K562 (cell line): ENCODE measurements around the gene GALNT15. TPM values are rescaled to one million over a fixed set of nuclear protein-coding genes. Genes with fewer than 3 reads are reported as not detected.

ENCODE experiments used
- NR2F6 ChIP-seq: fragments of 450-650 bp; formaldehyde crosslinking; IDR thresholded peaks from 2 replicates; pipeline ENCODE4 v1.4.0; 2020; ENCODE audit warnings: mild to moderate bottlenecking
- PCBP2 ChIP-seq: fragments of 200-400 bp; formaldehyde crosslinking; IDR thresholded peaks from 2 replicates; pipeline ENCODE4 v1.6.1; 2018; ENCODE audit warnings: low read length, low read depth, mild to moderate bottlenecking, moderate library complexity; ENCODE audit not compliant: poor library complexity, severe bottlenecking
- RBM14 ChIP-seq: fragments of 200-400 bp; formaldehyde crosslinking; IDR thresholded peaks from 2 replicates; pipeline ENCODE4 v1.6.1; 2018; ENCODE audit warnings: low read depth, mild to moderate bottlenecking, low read length, moderate library complexity, borderline replicate concordance; ENCODE audit not compliant: insufficient read depth
- STAT5A ChIP-seq: IDR thresholded peaks from 2 replicates; pipeline ENCODE4 v1.6.1; 2012; ENCODE audit warnings: low read length, inconsistent platforms, borderline replicate concordance
- XRCC3 ChIP-seq: fragments of 450-650 bp; IDR thresholded peaks from 2 replicates; pipeline ENCODE4 v1.6.1; 2017; ENCODE audit warnings: mild to moderate bottlenecking, moderate library complexity
- ZBTB40 ChIP-seq, 2 experiments: fragments of 450-650 bp in 1 of 2; sonication (generic) in 1 of 2; formaldehyde crosslinking in 1 of 2; IDR thresholded peaks; 2 replicates each; pipeline versions ENCODE4 v1.7.1 to v1.9.0; 2016 to 2022; ENCODE audit warnings: inconsistent platforms in 1 of 2, mild to moderate bottlenecking in 1 of 2, missing genetic modification reagents in 1 of 2
- ZNF41 ChIP-seq: fragments of 250-450 bp; sonication (Bioruptor Pico); conservative IDR thresholded peaks from 2 replicates; pipeline ENCODE4 v1.4.0; 2020; ENCODE audit warnings: mild to moderate bottlenecking
- ZNF518B ChIP-seq: fragments of 250-450 bp; sonication (Bioruptor Pico); IDR thresholded peaks from 2 replicates; pipeline ENCODE4 v1.5.0; 2021; ENCODE audit warnings: mild to moderate bottlenecking, moderate library complexity
- ZNF561 ChIP-seq: fragments of 450-650 bp; formaldehyde crosslinking; conservative IDR thresholded peaks from 2 replicates; pipeline ENCODE4 v1.4.0; 2020; ENCODE audit warnings: mild to moderate bottlenecking, moderate library complexity
- polyA plus RNA-seq, 8 experiments: library from polyadenylated mRNA; depleted of rRNA in 4 of 8; stranded (reverse) in 5 of 8; unstranded in 3 of 8; fragments of >200 nt; fragmentation: Nextera tagmentation in 2 of 8; fragmentation: Illumina TruSeq in 1 of 8; extraction: Ambion mirVana in 2 of 8; extraction: Trizol in 1 of 8; gene quantifications; 2 replicates each; pipeline versions ENCODE4 v1.2.1 to v1.2.3, GENCODE V29; 2011 to 2014; ENCODE audit warnings: inconsistent platforms in 1 of 8, missing spikeins in 1 of 8
- total RNA-seq, 7 experiments: library from RNA; depleted of rRNA in 6 of 7; stranded (reverse); fragments of >200 nt in 6 of 7; fragmentation: Illumina TruSeq in 2 of 7; extraction: Trizol in 2 of 7; gene quantifications; 2 replicates each; pipeline versions ENCODE4 v1.2.1 to v1.2.3, GENCODE V29; 2011 to 2021; ENCODE audit warnings: low replicate concordance in 1 of 7

Gene GALNT15
- total and polyA plus RNA-seq, 9 of the 15 experiments (the other 6 are each of a cell fraction or from before 2014, with no cell fraction given): not detected

GRCh38 chr3:16273867-16274266, 99.4 kb downstream of the GALNT15 start (continued):
- TF ChIP-seq RBM14: no peak
- no peak for TF ChIP-seq PCBP2
- no peak for TF ChIP-seq XRCC3
- no peak for TF ChIP-seq ZBTB40 (IDR thresholded peaks at IDR 0.05)
- no peak for TF ChIP-seq ZBTB40 (CRISPR knock-in tag; IDR thresholded peaks at IDR 0.05)
- TF ChIP-seq ZNF41 (CRISPR knock-in tag): no peak
- no peak for TF ChIP-seq STAT5A
- no peak for TF ChIP-seq ZNF518B (CRISPR knock-in tag)
- no peak for TF ChIP-seq NR2F6
- TF ChIP-seq ZNF561 (CRISPR knock-in tag): no peak
